Activated CD4-positive, alpha-beta T cell treated with anti-CD3 and anti-CD28 coated beads, Interleukin-10, Interleukin-2, amounts not matched to agents 100 ng/mL and 50 ng/mL, durations not matched to agents 16 hours and 8 hours (primary cell): Measurements from ENCODE around the gene ACO2.
"Not testable (repeated sequence)": the region's sequence is repeated elsewhere in the genome, so short reads cannot be mapped to it uniquely, and the experiment has no call there.

Experiments
- DNase-seq: peaks from one replicate; pipeline ENCODE4 v3.0.0-alpha.2; 2020

ACO2 gene

GRCh38 chr22:41468381-41469217 lies at the start of gene ACO2, which contains the start of gene PHF5A:
ACO2 (plus strand) TSS chr22:41469117; CDS start chr22:41469147, 30 bp downstream.
PHF5A (minus strand) TSS chr22:41468692; CDS start chr22:41468653, 39 bp downstream.
- peak; percentile 98 for DNase-seq

GRCh38 chr22:41425660-41426365 lies 43.1 kb upstream of the ACO2 start:
- DNase-seq, result peak; percentile 57

- no peak for DNase-seq
Observed at GRCh38 chr22:41429232-41429950, 39.5 kb upstream of the ACO2 start.

- DNase-seq, result no peak
Observed at GRCh38 chr22:41429951-41430332, 39.0 kb upstream of the ACO2 start.

- no peak for DNase-seq
Observed at GRCh38 chr22:41431656-41432055, 37.3 kb upstream of the ACO2 start.

- not testable (repeated sequence) for DNase-seq
Observed at GRCh38 chr22:41433480-41433879, 35.4 kb upstream of the ACO2 start.

GRCh38 chr22:41434361-41435003 lies 34.4 kb upstream of the ACO2 start:
- DNase-seq, result not testable (repeated sequence)

GRCh38 chr22:41435560-41435959 lies 33.4 kb upstream of the ACO2 start:
- no peak for DNase-seq

GRCh38 chr22:41436322-41437113 lies 32.4 kb upstream of the ACO2 start:
- no peak for DNase-seq

- DNase-seq, result no peak
Observed at GRCh38 chr22:41437198-41437597, 31.7 kb upstream of the ACO2 start.

- not testable (repeated sequence) for DNase-seq
Observed at GRCh38 chr22:41440511-41440910, 28.4 kb upstream of the ACO2 start.

GRCh38 chr22:41442240-41442792 lies 26.6 kb upstream of the ACO2 start:
- DNase-seq, result no peak

GRCh38 chr22:41444360-41445128 lies 24.4 kb upstream of the ACO2 start:
- peak; percentile 96 for DNase-seq

- peak; percentile 33 for DNase-seq
Observed at GRCh38 chr22:41445129-41446056, 23.5 kb upstream of the ACO2 start.

GRCh38 chr22:41446057-41446501 lies 22.8 kb upstream of the ACO2 start:
- DNase-seq, result peak; percentile 7

GRCh38 chr22:41446639-41447434 lies 22.1 kb upstream of the ACO2 start, which contains the start of gene TOB2:
TOB2 (minus strand) TSS chr22:41446801; CDS start chr22:41437345, 9,456 bp downstream.
- DNase-seq, result peak; percentile 97

GRCh38 chr22:41447435-41448188 lies 21.3 kb upstream of the ACO2 start:
- DNase-seq, result peak; percentile 78
